Fibroblast of mammary gland (primary cell): ENCODE measurements around the gene TNFRSF6B.
"Not testable (repeated sequence)": the region's sequence is repeated elsewhere in the genome, so short reads cannot be mapped to it uniquely, and the experiment has no call there.

Experiments used
- DNase-seq: peaks from one replicate; pipeline ENCODE4 v3.0.0-alpha.2; 2010; ENCODE audit warnings: low read depth
- H3K4me3 ChIP-seq: 2 replicates; pipeline ENCODE4 v1.5.1; 2011; ENCODE audit warnings: low read depth, mild to moderate bottlenecking, low read length, moderate library complexity; ENCODE audit not compliant: control insufficient read depth
- TF ChIP-seq, protein P1 (sequence below): conservative IDR thresholded peaks from 2 replicates; pipeline ENCODE4 v1.5.1; 2011; ENCODE audit warnings: low read depth, low read length, inconsistent platforms; ENCODE audit not compliant: control insufficient read depth, insufficient read depth

Gene TNFRSF6B

DNA sequence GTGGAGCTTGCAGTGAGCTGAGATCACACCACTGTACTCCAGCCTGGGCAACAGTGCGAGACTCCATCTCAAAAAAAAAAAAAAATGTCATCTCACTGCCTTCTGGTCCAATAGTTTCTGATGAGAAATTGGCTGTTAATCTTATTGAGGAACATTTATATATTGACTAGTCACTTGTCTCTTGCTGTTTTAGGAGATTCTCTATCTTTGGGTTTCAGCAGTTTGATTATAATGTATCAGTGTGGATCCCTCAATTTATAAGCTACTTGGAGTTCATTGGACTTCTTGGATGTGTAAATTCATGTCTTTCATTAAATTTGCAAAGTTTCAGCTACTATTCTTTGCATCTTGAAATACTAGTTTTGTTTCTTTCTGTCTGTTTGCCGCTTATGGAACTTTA is 22.5 kb downstream of the TNFRSF6B start:
- TF ChIP-seq, protein P1, sequence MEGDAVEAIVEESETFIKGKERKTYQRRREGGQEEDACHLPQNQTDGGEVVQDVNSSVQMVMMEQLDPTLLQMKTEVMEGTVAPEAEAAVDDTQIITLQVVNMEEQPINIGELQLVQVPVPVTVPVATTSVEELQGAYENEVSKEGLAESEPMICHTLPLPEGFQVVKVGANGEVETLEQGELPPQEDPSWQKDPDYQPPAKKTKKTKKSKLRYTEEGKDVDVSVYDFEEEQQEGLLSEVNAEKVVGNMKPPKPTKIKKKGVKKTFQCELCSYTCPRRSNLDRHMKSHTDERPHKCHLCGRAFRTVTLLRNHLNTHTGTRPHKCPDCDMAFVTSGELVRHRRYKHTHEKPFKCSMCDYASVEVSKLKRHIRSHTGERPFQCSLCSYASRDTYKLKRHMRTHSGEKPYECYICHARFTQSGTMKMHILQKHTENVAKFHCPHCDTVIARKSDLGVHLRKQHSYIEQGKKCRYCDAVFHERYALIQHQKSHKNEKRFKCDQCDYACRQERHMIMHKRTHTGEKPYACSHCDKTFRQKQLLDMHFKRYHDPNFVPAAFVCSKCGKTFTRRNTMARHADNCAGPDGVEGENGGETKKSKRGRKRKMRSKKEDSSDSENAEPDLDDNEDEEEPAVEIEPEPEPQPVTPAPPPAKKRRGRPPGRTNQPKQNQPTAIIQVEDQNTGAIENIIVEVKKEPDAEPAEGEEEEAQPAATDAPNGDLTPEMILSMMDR: no peak
- DNase-seq: no peak
- H3K4me3 ChIP-seq: no peak overlapping the region

DNA sequence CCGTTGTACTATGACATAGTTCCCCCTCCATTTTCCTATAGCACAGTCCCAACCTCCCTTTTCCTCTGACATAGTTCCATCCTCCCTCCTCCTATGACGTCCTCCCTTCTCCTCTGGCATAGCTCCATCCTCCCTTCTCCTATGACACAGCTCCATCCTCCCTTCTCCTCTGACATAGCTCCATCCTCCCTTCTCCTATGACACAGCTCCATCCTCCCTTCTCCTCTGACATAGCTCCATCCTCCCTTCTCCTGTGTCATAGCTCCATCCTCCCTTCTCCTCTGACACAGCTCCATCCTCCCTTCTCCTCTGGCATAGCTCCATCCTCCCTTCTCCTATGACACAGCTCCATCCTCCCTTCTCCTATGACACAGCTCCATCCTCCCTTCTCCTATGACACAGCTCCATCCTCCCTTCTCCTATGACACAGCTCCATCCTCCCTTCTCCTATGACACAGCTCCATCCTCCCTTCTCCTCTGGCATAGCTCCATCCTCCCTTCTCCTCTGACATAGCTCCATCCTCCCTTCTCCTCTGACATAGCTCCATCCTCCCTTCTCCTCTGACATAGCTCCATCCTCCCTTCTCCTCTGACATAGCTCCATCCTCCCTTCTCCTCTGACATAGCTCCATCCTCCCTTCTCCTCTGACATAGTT is 26.6 kb downstream of the TNFRSF6B start:
- peak; percentile 56 for DNase-seq
- H3K4me3 ChIP-seq: not testable (repeated sequence)

- not testable (repeated sequence) for H3K4me3 ChIP-seq, DNase-seq
These were observed 33.8 kb downstream of the TNFRSF6B start for GRCh38 chr20:63730189-63730733.

- DNase-seq: no peak
- TF ChIP-seq, protein P1: no peak
- H3K4me3 ChIP-seq: no peak overlapping the region
These were observed 35.0 kb downstream of the TNFRSF6B start for GRCh38 chr20:63731410-63731809.

DNA sequence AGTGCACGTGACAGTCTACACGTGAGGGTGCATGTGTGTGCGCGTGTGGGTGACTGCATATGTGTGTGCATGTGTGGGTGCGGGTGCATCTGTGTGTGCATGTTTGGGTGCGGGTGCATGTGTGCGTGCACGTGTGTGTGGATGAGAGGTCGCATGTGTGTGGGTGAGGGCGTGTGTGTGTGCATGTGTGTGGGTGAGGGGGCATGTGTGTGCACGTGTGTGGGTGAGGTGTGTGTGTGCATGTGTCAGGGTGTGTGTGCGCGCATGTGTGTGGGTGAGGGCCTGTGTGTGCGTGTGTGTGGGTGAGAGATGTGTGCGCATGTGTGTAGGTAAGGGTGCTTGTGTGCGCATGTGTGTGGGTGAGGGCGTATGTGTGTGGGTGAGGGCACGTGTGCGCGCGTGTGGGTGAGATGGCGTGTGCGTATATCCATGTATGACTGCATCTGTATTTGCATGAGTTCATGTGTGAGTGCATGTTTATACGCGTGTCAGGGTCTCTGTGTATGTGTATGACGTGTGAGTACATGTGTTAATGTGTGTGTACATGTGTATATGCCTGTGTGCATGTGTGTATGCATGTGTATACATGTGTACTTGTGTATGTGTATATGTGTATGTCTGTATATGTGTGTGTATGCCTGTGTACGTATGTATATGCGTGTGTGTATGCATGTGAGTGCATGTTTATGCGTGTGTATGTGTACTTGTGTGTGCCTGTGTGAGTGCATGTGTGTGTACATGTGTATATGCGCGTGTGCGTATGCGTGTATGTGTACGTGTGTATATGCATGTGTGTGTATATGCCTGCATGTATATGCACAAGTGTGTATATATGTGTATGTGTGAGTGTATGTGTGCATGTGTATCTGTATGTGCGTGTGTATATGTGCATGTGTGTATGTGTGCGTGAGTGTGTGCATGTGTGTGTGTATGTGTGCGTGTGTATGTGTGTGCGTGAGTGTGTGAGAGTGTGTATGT is 36.0 kb downstream of the TNFRSF6B start:
- no peak overlapping the region for H3K4me3 ChIP-seq
- no peak for DNase-seq
- TF ChIP-seq, protein P1: no peak

DNA sequence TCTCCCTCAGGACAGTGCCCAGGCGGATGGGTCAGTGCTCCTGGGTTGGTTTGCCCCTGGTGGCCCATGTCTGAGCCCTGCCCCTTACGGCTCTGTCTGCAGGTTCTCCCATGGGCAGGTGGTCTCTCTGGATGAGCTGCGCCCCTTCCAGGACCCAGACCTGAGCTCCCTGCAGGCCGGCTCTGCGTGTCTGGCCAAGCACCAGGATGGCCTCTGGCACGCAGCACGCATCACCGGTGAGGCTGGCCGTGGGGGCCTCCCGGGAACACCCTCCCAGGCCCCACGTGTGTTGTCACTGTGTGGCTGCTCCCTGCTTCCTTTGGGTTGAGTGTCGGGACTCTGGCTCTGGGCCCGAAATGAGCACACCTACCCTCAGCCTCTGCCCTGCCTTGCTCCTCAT is 36.7 kb downstream of the TNFRSF6B start:
- TF ChIP-seq, protein P1: no peak
- no peak for DNase-seq
- H3K4me3 ChIP-seq: no peak overlapping the region

DNA sequence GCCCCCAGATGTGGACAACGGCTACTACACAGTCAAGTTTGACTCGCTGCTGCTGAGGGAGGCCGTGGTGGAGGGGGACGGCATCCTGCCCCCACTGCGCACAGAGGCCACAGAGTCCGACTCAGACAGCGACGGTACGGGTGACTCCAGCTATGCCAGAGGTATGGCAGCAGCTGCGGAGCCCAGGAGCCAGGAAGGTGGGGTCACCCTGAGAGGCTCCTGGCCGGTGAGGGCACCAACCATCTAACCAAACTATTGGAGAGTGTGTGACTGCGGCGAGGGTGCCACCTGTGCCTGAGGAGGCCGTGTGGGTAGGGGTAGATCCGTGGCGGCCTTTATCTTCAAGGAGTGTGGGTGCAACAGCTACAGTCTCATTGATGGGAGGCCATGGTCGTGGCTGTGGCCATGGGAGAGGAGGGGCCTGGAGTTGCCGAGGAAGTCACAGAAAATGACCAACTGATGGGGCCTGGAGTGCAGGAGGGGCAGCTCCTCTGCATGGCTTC is 37.2 kb downstream of the TNFRSF6B start:
- no peak overlapping the region for H3K4me3 ChIP-seq
- TF ChIP-seq, protein P1: no peak
- DNase-seq: no peak
